GM12874 (cell line): Measurements from ENCODE around the gene CABP1.

Source experiments
- TF ChIP-seq, protein P1 (sequence below): IDR thresholded peaks from 2 replicates; pipeline ENCODE4 v1.5.1; 2011; ENCODE audit warnings: low read depth, mild to moderate bottlenecking, control low read depth, low read length, moderate library complexity; ENCODE audit not compliant: insufficient read depth

CABP1 gene

DNA sequence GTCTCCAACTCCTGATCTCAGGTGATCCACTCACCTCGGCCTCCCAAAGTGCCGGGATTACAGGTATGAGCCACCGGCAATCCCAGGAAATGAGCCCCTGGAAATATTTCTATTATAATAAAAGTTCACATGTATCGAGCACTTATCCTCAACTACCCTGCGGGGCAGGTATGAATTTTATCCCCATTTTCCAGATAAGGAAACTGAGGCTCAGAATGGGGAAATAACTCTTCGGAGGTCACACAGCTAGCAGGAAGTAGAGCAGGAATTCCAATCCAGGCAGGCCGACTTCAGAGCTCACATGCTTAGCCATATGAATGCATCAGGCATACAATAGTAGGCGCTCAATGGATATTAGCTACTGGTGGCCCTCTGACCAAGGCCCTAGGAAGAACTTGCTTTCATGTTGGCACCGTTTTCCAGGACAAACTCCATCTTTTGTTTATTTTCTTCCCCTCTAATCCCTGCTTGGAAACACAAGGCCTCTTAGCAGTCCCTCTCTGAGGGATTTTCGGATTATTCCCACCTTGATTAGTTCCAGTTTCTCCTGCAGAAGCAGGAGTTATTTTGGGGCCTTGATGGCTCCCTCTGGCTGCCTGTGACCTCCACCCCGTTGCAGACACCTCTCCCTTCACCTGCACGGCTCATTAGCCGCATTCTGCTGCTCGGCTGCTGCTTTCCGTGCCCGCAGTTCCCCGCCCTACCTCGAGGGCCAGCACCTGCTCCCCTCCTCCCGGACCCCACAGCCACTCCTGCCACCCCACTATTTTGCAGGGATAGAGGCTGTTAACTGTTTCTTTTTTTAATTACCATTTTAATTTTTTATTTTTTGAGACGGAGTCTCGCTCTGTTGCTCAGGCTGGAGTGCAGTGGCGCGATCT lies 40.5 kb upstream of the CABP1 start:
- TF ChIP-seq, protein P1, sequence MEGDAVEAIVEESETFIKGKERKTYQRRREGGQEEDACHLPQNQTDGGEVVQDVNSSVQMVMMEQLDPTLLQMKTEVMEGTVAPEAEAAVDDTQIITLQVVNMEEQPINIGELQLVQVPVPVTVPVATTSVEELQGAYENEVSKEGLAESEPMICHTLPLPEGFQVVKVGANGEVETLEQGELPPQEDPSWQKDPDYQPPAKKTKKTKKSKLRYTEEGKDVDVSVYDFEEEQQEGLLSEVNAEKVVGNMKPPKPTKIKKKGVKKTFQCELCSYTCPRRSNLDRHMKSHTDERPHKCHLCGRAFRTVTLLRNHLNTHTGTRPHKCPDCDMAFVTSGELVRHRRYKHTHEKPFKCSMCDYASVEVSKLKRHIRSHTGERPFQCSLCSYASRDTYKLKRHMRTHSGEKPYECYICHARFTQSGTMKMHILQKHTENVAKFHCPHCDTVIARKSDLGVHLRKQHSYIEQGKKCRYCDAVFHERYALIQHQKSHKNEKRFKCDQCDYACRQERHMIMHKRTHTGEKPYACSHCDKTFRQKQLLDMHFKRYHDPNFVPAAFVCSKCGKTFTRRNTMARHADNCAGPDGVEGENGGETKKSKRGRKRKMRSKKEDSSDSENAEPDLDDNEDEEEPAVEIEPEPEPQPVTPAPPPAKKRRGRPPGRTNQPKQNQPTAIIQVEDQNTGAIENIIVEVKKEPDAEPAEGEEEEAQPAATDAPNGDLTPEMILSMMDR: no peak

DNA sequence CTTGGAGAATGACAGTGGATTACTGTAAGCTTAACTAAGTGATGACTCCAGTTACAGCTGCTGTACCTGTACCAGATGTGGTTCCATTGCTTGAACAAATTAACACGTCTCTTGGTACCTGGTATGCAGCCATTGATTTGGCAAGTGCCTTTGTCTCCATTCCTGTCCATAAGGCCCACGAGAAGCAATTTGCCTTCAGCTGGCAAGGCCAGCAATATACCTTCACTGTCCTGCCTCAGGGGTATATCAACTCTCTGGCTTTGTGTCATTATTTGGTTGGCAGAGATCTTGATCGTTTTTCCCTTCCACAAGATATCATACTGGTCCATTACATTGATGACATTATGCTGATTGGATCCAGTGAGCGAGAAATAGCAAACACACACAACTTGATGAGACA lies 29.9 kb upstream of the CABP1 start:
- TF ChIP-seq, protein P1: no peak

DNA sequence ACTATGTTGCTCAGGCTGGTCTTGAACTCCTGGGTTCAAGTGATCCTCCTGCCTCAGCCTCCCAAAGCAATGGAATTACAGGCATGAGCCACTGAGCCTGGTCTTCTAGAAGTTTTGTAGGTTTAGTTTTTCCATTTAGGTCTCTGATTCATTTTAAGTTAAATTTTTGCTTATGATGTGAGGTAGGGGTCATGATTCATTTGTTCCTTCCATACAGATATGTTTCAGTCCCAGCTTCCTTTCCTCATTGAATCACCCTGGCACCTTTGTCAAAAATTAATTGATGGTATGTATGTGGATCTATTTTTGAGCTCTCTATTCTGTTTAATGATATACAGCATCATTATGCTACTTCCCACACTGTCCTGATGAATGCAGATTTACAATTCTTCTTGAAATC lies 25.6 kb upstream of the CABP1 start:
- TF ChIP-seq, protein P1: no peak

DNA sequence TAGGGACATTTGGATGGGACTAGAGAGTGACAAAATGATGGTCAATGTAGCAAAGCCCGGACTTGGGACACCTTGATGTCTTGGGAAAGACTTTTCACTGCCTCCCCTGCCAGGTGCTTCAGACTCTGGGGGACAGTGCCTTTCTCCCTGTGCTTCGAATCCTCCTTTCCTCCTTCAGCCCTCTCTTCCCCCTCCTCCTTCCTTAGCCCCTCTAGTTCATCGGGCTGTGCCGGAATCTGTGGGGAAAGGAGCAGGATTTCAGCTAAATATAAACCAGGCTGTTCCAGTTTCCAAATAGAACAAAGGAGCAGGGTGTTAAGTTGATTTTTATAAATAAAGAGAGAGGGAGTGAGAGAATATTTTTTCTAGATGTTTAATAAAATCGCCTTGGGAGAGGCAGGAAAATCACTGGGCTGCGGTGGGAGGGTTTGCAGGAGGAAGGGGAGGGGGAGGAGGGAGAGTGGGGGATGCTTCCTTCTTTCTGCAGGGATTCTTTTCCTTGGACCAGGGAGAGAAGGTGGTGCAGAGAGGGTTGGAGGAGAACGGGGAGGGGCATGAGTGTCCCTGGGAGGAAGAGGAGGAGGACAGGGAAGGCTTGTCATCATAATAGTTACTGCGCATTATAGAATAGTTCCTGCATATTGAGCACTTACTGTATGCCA lies 21.3 kb upstream of the CABP1 start:
- TF ChIP-seq, protein P1: no peak

DNA sequence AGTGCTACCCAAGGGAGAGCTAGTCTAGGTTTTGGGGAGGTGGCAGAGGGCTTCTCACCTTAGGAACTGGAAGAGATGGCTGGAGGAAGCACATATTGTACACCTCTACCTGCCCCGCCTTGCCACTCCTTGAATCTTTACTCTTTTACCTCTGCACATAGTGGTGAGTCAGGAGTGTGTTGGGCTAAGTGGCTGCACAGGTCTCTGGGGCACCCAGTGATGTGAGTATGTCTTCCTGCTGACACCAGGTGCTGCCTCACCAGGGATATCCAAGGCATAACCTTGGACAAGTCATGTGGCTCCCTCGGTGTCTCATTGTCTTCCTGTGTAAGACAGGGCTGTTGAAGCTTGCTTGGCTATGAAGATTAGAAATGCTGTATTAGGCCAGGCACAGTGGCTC lies 19.8 kb upstream of the CABP1 start:
- TF ChIP-seq, protein P1: no peak

DNA sequence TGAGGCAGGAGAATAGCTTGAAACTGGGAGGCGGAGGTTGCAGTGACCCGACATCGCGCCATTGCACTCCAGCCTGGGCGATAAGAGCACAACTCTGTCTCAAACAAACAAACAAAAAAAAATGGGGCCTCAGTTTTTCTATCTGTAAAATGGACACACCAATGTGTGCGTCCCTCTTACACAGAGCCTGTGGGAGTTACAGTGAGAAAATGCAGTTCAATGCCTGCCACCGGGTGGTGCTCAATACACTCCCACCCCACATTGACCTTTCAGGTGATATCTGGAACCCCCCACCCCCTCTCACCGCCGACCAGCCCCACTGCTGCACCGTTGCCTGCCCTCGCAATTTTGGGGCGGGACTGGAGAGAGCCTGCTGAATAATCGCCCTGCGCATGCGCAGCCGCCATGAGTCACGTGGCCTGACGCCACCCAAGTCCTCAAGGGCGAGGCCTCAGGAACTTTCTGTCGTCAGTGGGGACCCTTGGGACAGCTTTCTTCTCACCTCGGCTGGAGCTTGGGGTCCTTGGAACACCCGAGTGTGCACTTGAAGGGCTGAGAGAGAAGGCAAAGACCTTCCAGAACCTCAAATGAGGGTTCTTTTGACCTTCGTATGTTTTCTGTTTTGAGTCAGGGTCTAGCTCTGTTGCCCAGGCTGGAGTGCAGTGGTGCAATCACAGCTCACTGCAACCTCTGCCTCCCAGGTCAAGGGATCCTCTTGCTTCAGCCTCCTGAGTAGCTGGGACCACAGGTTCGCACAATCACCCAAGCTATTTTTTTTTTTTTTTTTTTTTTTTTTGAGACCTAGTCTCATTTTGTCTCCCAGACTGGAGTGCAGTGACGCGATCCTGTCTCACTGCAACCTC lies 14.6 kb upstream of the CABP1 start:
- TF ChIP-seq, protein P1: peak; percentile 49; the same call in 1 of the 2 replicates

DNA sequence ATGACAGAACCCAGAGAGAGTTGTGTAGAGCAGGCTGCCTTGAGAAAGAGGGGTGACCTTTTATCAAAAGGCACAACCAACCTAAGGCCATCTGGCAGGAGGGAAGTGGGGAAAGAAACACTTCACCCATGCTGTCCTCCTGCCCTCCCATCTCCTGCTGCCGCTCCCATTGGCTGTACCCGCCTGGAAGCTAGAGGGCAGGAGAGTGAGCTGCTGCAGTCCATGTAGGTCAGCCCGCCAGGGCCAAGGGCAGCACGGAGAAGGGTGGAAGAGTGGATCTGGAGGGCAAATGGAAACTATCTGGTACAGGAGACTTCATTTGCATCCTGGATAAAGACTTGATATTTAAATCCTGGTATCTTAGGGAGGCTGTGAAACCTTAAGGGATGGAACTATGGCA lies 11.5 kb upstream of the CABP1 start:
- TF ChIP-seq, protein P1: no peak
